GM10248 (cell line): ENCODE results near the gene CEP104.

Source experiments
- CTCF ChIA-PET: fragments of 300-600 bp; sonication (Branson Sonifier 250); formaldehyde crosslinking; extraction: SDS; loops from one replicate; lab custom pipeline; 2021; ENCODE audit warnings: antibody characterized with exemption; lab: Yijun Ruan, JAX
- POLR2A ChIA-PET: fragments of 350-650 bp; sonication (Branson Sonifier 250); formaldehyde crosslinking; extraction: SDS; loops from one replicate; lab custom pipeline; 2020; ENCODE audit warnings: antibody characterized with exemption; lab: Yijun Ruan, JAX
- DNase-seq: peaks from one replicate; pipeline ENCODE4 v3.0.0; 2012; ENCODE audit errors: extremely low spot score
- CTCF ChIP-seq: IDR thresholded peaks from 2 replicates; pipeline ENCODE4 v1.5.1; 2012; ENCODE audit warnings: mild to moderate bottlenecking, low read depth; ENCODE audit errors: extremely low read depth, missing control alignments, control extremely low read depth

CEP104 gene

GRCh38 chr1:3825356-3825755 is 31.7 kb downstream of the CEP104 start:
- no peak for TF ChIP-seq CTCF
- no peak for DNase-seq
- ChIA-PET CTCF (no interaction called here), POLR2A (no interaction called here)

GRCh38 chr1:3824650-3825049 is 32.4 kb downstream of the CEP104 start:
- no peak for DNase-seq
- TF ChIP-seq CTCF = no peak
- ChIA-PET CTCF (no interaction called here), POLR2A (no interaction called here)

- no peak for DNase-seq
- POLR2A ChIA-PET = no interaction called here
- no peak for TF ChIP-seq CTCF
- CTCF ChIA-PET = no interaction called here
Measured at GRCh38 chr1:3822421-3822820, 34.6 kb downstream of the CEP104 start.

- DNase-seq = no peak
- ChIA-PET CTCF (interaction anchor here (0.9 kb wide), 1 partner anchor 18 kb away, joined by 4 read pairs; no protein-coding TSS in a partner anchor), POLR2A (no interaction called here)
- TF ChIP-seq CTCF = no peak
Measured at GRCh38 chr1:3821908-3822307, 35.1 kb downstream of the CEP104 start.

- TF ChIP-seq CTCF = no peak
- ChIA-PET POLR2A (no interaction called here), CTCF (interaction anchor here (0.9 kb wide), 1 partner anchor 18 kb away, joined by 4 read pairs; no protein-coding TSS in a partner anchor)
- DNase-seq = no peak
Measured at GRCh38 chr1:3821447-3821846, 35.6 kb downstream of the CEP104 start.

- CTCF ChIA-PET = interaction anchor here (0.9 kb wide), 1 partner anchor 17 kb away, joined by 4 read pairs; no protein-coding TSS in a partner anchor
- TF ChIP-seq CTCF = no peak
- POLR2A ChIA-PET = no interaction called here
- DNase-seq = no peak
Measured at GRCh38 chr1:3821004-3821403, 36.0 kb downstream of the CEP104 start.

- POLR2A ChIA-PET = no interaction called here
- DNase-seq = no peak
- CTCF ChIA-PET = no interaction called here
- TF ChIP-seq CTCF = no peak
Measured at GRCh38 chr1:3820316-3820715, 36.7 kb downstream of the CEP104 start.
